ENCODE results near the gene TKT.

The TKT gene

DNA sequence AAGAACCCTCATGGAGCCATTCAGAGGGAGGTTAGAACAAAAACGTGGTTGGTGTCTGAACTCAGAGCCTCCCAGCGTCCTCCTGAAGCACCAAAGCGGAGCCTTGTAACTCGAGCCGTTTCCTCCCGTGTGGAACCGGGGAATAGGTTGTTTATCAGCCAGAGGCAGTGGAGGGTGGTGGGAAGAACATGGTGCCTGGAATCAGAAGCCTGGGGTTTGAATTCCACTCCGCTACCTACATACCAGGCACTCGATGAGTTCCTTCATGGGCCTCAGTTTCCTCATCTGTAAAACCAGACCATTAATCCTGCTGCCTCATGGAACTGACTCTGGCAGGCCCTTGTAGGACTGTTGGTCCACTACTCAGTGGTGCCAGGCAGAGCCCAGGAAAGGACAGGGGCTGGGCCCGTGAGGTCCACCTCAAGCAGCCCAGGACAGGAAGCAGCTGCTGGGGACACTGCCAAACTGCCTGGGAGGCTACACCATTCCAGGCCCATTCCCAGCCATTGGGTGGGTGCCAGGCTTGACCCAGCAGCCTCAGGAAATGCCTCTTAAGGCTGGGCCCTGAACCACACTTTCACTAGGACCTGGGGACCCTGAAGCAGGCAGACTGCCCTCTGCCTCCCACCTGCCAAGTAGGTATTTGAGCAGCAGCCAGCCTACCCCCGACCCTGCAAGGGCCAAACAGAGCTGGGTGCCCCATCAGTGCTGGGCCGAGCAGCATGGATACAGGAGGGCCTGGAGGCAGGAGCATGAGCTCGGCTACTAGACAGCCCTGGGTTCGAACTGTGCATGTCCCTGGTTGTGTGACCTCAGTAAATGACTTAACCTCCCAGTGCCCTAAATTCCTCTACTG, 61.4 kb downstream of the TKT start:
- peaks cover 0 to 45% (median 31%) of the 10 kb centered on the region in 5 donors for H3K36me3 ChIP-seq (ENCODE audit: control insufficient read depth in 5 of 5, insufficient read depth in 5 of 5, low read length in 5 of 5)
- H3K27me3 ChIP-seq (ENCODE audit: control insufficient read depth in 5 of 5, insufficient read depth in 4 of 5, low read length in 5 of 5) = no peaks in the 10 kb centered on the region
- H3K9ac ChIP-seq (ENCODE audit: low read length in 5 of 5) = peak overlapping the region in 4 of 5 donors; percentile 27 to 54 (median 40)
- no peaks in the 10 kb centered on the region for H3K9me3 ChIP-seq (ENCODE audit: control insufficient read depth in 5 of 5, low read length in 5 of 5)
- peak overlapping the region; percentile 19 for H3K27ac ChIP-seq (ENCODE audit: low read depth, low read length)
- H3K4me3 ChIP-seq (ENCODE audit: low read depth in 1 of 5, low read length in 5 of 5) = no peak overlapping the region
- peaks cover 9 to 48% (median 41%) of the 10 kb centered on the region in 5 donors for H3K4me1 ChIP-seq (ENCODE audit: control insufficient read depth in 5 of 5, insufficient read depth in 5 of 5, low read length in 5 of 5)

DNA sequence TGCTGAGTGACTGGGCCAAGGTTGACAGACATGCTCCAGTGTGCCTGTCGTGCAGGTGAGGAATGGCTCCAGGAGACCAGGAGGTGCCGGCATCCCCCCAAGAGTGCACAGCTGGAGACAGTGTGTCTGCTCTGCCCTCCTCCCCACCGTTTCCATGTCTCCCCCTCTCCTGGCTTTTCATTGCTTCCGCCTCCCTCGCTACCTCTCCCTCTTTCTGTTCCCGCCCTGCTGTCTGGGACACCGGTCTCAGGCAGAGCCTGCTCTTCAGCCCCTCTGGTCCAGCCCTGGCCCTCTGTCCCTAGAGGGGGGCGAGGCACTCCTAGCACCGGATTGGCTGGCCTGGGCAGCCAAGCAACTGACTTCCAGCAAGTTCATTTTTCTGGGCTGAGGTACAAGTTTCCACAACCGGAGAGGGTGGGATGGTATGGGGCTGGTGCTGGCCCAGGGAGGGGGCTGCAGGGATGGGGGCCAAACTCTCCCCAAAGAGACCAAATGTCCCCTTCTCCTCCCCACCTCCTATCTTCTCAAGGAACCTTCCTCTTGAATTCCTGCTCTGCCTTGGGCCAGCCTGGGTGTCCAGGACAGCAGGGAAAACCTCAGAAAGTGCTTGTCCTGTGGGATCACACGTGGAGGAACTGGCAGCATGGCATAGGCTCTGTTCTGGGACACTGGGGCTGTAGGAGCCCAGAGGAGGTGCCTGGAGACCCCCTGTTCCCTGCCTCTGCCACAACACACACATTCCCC, 62.2 kb downstream of the TKT start:
- H3K4me3 ChIP-seq (ENCODE audit: low read depth in 1 of 5, low read length in 5 of 5) = no peak overlapping the region
- peak overlapping the region; percentile 19 for H3K27ac ChIP-seq (ENCODE audit: low read depth, low read length)
- H3K9ac ChIP-seq (ENCODE audit: low read length in 5 of 5) = peak overlapping the region in 4 of 5 donors; percentile 27 to 54 (median 40)
- H3K36me3 ChIP-seq (ENCODE audit: control insufficient read depth in 5 of 5, insufficient read depth in 5 of 5, low read length in 5 of 5) = peaks cover 0 to 53% (median 39%) of the 10 kb centered on the region in 5 donors
- peaks cover 9 to 48% (median 41%) of the 10 kb centered on the region in 5 donors for H3K4me1 ChIP-seq (ENCODE audit: control insufficient read depth in 5 of 5, insufficient read depth in 5 of 5, low read length in 5 of 5)
- no peaks in the 10 kb centered on the region for H3K27me3 ChIP-seq (ENCODE audit: control insufficient read depth in 5 of 5, insufficient read depth in 4 of 5, low read length in 5 of 5)
- no peaks in the 10 kb centered on the region for H3K9me3 ChIP-seq (ENCODE audit: control insufficient read depth in 5 of 5, low read length in 5 of 5)

DNA sequence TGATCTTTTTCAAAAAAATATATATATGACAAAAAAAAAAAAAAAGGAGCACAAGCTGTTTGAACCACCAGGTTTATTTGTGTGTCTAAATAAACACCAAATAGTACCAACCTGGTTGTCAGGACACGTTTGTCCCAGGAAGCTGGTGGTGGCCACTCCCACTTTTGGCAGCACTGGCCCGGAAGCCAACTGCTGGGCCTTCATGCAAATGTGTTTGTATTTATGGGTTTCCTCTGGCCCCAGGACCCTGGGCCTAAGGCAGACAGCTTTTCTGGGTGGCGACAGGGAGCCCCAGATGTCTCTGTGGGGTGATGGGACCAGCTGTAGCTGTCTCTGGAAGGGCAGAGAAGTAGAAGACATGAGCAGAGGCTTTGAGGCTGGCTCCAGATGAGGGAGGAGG, 63.2 kb downstream of the TKT start:
- H3K27ac ChIP-seq (ENCODE audit: low read depth, low read length) = no peak overlapping the region
- no peak overlapping the region for H3K9ac ChIP-seq (ENCODE audit: low read length in 5 of 5)
- H3K36me3 ChIP-seq (ENCODE audit: control insufficient read depth in 5 of 5, insufficient read depth in 5 of 5, low read length in 5 of 5) = peaks cover 0 to 63% (median 46%) of the 10 kb centered on the region in 5 donors
- no peaks in the 10 kb centered on the region for H3K9me3 ChIP-seq (ENCODE audit: control insufficient read depth in 5 of 5, low read length in 5 of 5)
- peaks cover 9 to 48% (median 41%) of the 10 kb centered on the region in 5 donors for H3K4me1 ChIP-seq (ENCODE audit: control insufficient read depth in 5 of 5, insufficient read depth in 5 of 5, low read length in 5 of 5)
- H3K27me3 ChIP-seq (ENCODE audit: control insufficient read depth in 5 of 5, insufficient read depth in 4 of 5, low read length in 5 of 5) = no peaks in the 10 kb centered on the region
- no peak overlapping the region for H3K4me3 ChIP-seq (ENCODE audit: low read depth in 1 of 5, low read length in 5 of 5)

DNA sequence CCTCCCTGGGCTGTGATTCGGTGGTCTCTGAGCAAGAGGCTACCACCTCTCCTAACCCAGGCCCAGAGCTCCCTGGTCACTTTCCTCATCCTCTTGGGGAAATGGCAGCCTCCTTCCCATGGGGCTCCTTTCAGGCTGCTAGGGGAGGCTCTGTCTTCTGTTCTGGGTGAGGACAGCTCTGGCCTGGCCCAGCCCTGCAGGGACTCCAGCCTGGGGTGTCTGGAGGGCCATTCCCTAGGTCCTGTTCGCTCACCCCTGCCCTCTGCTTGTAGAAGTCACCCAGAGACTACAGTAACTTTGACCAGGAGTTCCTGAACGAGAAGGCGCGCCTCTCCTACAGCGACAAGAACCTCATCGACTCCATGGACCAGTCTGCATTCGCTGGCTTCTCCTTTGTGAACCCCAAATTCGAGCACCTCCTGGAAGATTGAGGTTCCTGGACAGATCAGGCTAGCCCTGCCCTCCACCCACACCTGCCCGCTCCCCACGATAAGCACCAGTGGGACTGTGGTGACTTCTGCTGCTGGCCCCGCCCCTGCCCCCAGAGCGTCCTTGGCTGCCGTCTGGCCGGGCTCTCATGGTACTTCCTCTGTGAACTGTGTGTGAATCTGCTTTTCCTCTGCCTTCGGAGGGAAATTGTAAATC, 63.9 kb downstream of the TKT start:
- H3K27me3 ChIP-seq (ENCODE audit: control insufficient read depth in 5 of 5, insufficient read depth in 4 of 5, low read length in 5 of 5) = no peaks in the 10 kb centered on the region
- no peak overlapping the region for H3K9ac ChIP-seq (ENCODE audit: low read length in 5 of 5)
- peaks cover 9 to 48% (median 41%) of the 10 kb centered on the region in 5 donors for H3K4me1 ChIP-seq (ENCODE audit: control insufficient read depth in 5 of 5, insufficient read depth in 5 of 5, low read length in 5 of 5)
- no peak overlapping the region for H3K4me3 ChIP-seq (ENCODE audit: low read depth in 1 of 5, low read length in 5 of 5)
- H3K36me3 ChIP-seq (ENCODE audit: control insufficient read depth in 5 of 5, insufficient read depth in 5 of 5, low read length in 5 of 5) = peaks cover 0 to 69% (median 53%) of the 10 kb centered on the region in 5 donors
- H3K9me3 ChIP-seq (ENCODE audit: control insufficient read depth in 5 of 5, low read length in 5 of 5) = no peaks in the 10 kb centered on the region
- no peak overlapping the region for H3K27ac ChIP-seq (ENCODE audit: low read depth, low read length)

DNA sequence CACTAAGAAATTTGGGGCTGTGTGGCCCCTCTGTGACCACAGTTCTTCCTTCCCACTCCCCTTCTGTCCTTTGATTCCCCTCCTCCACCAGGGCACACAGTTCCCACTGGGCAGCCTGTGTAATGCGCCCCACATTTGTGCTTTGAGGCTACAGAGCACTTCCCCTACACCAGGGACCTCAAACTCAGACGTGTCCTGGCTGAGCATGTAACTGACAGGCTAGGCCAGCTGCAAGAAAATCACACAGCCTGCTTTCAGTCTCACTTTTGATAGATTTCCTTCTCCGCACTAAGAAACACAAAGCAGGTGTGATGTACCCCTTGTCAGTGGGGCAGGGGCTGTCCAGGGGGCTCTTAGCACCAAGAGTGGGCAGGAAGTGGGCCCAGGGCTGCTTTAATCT, 65.2 kb downstream of the TKT start:
- Histone ChIP-seq H3K4me3 (ENCODE audit: low read depth in 1 of 5, low read length in 5 of 5) (no peak overlapping the region), H3K9ac (ENCODE audit: low read length in 5 of 5) (no peak overlapping the region), H3K36me3 (ENCODE audit: control insufficient read depth in 5 of 5, insufficient read depth in 5 of 5, low read length in 5 of 5) (peaks cover 0 to 82% (median 66%) of the 10 kb centered on the region in 5 donors), H3K4me1 (ENCODE audit: control insufficient read depth in 5 of 5, insufficient read depth in 5 of 5, low read length in 5 of 5) (peaks cover 9 to 38% (median 28%) of the 10 kb centered on the region in 5 donors), H3K27me3 (ENCODE audit: control insufficient read depth in 5 of 5, insufficient read depth in 4 of 5, low read length in 5 of 5) (no peaks in the 10 kb centered on the region), H3K9me3 (ENCODE audit: control insufficient read depth in 5 of 5, low read length in 5 of 5) (no peaks in the 10 kb centered on the region), H3K27ac (ENCODE audit: low read depth, low read length) (no peak overlapping the region)

DNA sequence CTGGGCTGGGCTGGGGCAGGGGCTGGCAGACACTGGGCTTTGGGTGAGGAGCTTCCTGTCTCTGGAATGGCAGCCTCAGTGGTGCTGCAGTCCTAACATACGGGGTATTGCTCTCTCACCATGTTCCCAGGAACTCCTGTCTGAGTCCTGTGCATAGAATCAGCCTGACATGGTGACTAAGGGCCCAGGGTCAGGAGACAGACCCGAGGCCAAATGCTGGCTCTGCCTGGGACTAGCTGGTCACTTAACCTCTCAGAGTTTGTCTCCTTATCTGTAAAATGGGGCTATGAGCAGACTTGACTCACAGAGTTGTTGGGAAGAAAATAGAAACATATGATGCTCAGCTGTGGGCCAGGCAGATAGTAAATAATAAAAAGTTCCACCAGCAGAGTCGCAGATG, 66.5 kb downstream of the TKT start:
- Histone ChIP-seq H3K27ac (ENCODE audit: low read depth, low read length) (no peak overlapping the region), H3K9me3 (ENCODE audit: control insufficient read depth in 5 of 5, low read length in 5 of 5) (no peaks in the 10 kb centered on the region), H3K27me3 (ENCODE audit: control insufficient read depth in 5 of 5, insufficient read depth in 4 of 5, low read length in 5 of 5) (no peaks in the 10 kb centered on the region), H3K9ac (ENCODE audit: low read length in 5 of 5) (no peak overlapping the region), H3K4me1 (ENCODE audit: control insufficient read depth in 5 of 5, insufficient read depth in 5 of 5, low read length in 5 of 5) (peaks cover 6 to 26% (median 18%) of the 10 kb centered on the region in 5 donors), H3K36me3 (ENCODE audit: control insufficient read depth in 5 of 5, insufficient read depth in 5 of 5, low read length in 5 of 5) (peaks cover 0 to 91% (median 77%) of the 10 kb centered on the region in 5 donors), H3K4me3 (ENCODE audit: low read depth in 1 of 5, low read length in 5 of 5) (no peak overlapping the region)

DNA sequence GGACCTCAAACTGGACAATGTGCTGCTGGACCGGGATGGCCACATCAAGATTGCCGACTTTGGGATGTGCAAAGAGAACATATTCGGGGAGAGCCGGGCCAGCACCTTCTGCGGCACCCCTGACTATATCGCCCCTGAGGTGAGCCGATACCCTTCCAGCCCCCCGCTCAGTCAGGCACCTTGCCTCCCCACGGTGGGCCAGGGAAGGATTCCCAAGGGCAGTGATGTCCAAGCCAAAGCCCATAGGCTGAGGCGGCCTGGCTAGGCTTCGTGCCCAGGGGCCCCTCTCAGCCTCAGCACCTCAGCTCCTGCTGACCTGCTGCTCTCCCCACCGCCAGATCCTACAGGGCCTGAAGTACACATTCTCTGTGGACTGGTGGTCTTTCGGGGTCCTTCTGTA, 67.1 kb downstream of the TKT start:
- H3K27ac ChIP-seq (ENCODE audit: low read depth, low read length) = no peak overlapping the region
- H3K27me3 ChIP-seq (ENCODE audit: control insufficient read depth in 5 of 5, insufficient read depth in 4 of 5, low read length in 5 of 5) = no peaks in the 10 kb centered on the region
- H3K4me1 ChIP-seq (ENCODE audit: control insufficient read depth in 5 of 5, insufficient read depth in 5 of 5, low read length in 5 of 5) = peaks cover 3 to 20% (median 12%) of the 10 kb centered on the region in 5 donors
- H3K9ac ChIP-seq (ENCODE audit: low read length in 5 of 5) = no peak overlapping the region
- no peaks in the 10 kb centered on the region for H3K9me3 ChIP-seq (ENCODE audit: control insufficient read depth in 5 of 5, low read length in 5 of 5)
- peaks cover 0 to 87% (median 76%) of the 10 kb centered on the region in 5 donors for H3K36me3 ChIP-seq (ENCODE audit: control insufficient read depth in 5 of 5, insufficient read depth in 5 of 5, low read length in 5 of 5)
- no peak overlapping the region for H3K4me3 ChIP-seq (ENCODE audit: low read depth in 1 of 5, low read length in 5 of 5)

DNA sequence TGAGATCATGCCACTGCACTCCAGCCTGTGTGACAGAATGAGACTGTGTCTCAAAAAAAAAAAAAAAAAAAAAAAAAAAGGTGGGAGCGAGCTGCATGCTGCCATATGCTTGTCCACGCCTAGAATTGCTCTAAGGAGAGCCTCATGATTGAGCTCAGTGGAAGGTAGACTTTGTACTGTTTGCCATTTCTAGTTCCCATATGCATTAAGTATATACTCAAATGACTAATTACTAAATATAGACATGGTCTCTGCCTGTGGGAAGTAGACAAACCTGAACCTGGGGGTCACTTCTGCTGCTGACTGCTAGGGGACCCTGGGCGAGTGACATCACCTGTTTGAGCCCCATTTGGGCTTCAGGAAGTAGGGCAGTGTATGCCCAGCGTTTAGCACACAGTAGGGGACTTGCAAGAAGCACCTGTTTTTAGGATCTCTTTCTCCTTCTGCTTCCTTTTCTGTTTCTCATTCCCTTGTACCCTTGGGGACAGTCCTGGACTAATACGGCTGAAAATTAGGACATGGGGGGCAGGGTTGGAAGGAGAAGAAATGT, 67.6 kb downstream of the TKT start:
- Histone ChIP-seq H3K27me3 (ENCODE audit: control insufficient read depth in 5 of 5, insufficient read depth in 4 of 5, low read length in 5 of 5) (no peaks in the 10 kb centered on the region), H3K4me1 (ENCODE audit: control insufficient read depth in 5 of 5, insufficient read depth in 5 of 5, low read length in 5 of 5) (peaks cover 0 to 15% (median 7%) of the 10 kb centered on the region in 5 donors), H3K27ac (ENCODE audit: low read depth, low read length) (no peak overlapping the region), H3K4me3 (ENCODE audit: low read depth in 1 of 5, low read length in 5 of 5) (no peak overlapping the region), H3K36me3 (ENCODE audit: control insufficient read depth in 5 of 5, insufficient read depth in 5 of 5, low read length in 5 of 5) (peaks cover 0 to 88% (median 81%) of the 10 kb centered on the region in 5 donors), H3K9ac (ENCODE audit: low read length in 5 of 5) (no peak overlapping the region), H3K9me3 (ENCODE audit: control insufficient read depth in 5 of 5, low read length in 5 of 5) (no peaks in the 10 kb centered on the region)

DNA sequence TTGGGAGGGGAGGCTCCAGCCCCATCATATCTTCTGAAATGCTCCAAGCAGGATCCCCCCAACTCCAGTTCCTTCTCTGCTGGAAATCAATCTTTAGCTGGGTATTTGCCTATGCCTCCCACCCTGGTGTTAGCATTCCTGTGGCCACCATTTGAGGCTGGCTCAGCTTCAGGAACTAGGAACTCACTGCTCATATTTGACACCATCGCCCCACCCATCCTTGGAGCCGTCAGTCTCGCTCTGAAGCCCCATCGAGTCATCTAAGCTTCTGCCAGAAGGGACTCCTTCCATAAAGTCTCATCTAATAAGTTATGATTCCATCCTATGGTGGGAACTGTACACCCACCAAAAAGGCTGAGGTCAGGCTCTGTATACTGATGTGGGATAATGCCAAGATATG, 68.4 kb downstream of the TKT start:
- no peak overlapping the region for H3K4me3 ChIP-seq (ENCODE audit: low read depth in 1 of 5, low read length in 5 of 5)
- H3K9ac ChIP-seq (ENCODE audit: low read length in 5 of 5) = no peak overlapping the region
- no peak overlapping the region for H3K27ac ChIP-seq (ENCODE audit: low read depth, low read length)
- no peaks in the 10 kb centered on the region for H3K9me3 ChIP-seq (ENCODE audit: control insufficient read depth in 5 of 5, low read length in 5 of 5)
- peaks cover 0 to 7% (median 0%) of the 10 kb centered on the region in 5 donors for H3K4me1 ChIP-seq (ENCODE audit: control insufficient read depth in 5 of 5, insufficient read depth in 5 of 5, low read length in 5 of 5)
- H3K27me3 ChIP-seq (ENCODE audit: control insufficient read depth in 5 of 5, insufficient read depth in 4 of 5, low read length in 5 of 5) = no peaks in the 10 kb centered on the region
- peaks cover 0 to 90% (median 86%) of the 10 kb centered on the region in 5 donors for H3K36me3 ChIP-seq (ENCODE audit: control insufficient read depth in 5 of 5, insufficient read depth in 5 of 5, low read length in 5 of 5)

Measured in subcutaneous abdominal adipose tissue (tissue), 5 donors.